Transverse colon (tissue), 4 donors: Measurements from ENCODE around the gene INAFM2.

ENCODE experiments used
- CTCF ChIP-seq, 5 experiments: fragments of 200-600 bp in 3 of 5; fragments of 450-650 bp in 2 of 5; sonication (generic) in 3 of 5; IDR thresholded peaks; 1 replicate in 2 of 5; 2 replicates in 3 of 5; pipeline ENCODE4 v1.5.1; 2016 to 2017; ENCODE audit warnings: antibody characterized with exemption in 5 of 5, inconsistent platforms in 3 of 5, mild to moderate bottlenecking in 2 of 5, moderate library complexity in 1 of 5
- EP300 ChIP-seq: sonication (generic); formaldehyde crosslinking; IDR thresholded peaks from one replicate; pipeline ENCODE4 v1.6.1; 2017; ENCODE audit warnings: antibody characterized with exemption, low read depth
- POLR2A ChIP-seq: fragments of 450-650 bp; IDR thresholded peaks from one replicate; pipeline ENCODE4 v1.6.1; 2016; ENCODE audit warnings: antibody characterized with exemption, mild to moderate bottlenecking, moderate library complexity
- POLR2AphosphoS5 ChIP-seq, 3 donors: sonication (generic); formaldehyde crosslinking; IDR thresholded peaks; one replicate each; pipeline ENCODE4 v1.6.1; 2016; ENCODE audit warnings: antibody characterized with exemption in 3 of 3

DNA sequence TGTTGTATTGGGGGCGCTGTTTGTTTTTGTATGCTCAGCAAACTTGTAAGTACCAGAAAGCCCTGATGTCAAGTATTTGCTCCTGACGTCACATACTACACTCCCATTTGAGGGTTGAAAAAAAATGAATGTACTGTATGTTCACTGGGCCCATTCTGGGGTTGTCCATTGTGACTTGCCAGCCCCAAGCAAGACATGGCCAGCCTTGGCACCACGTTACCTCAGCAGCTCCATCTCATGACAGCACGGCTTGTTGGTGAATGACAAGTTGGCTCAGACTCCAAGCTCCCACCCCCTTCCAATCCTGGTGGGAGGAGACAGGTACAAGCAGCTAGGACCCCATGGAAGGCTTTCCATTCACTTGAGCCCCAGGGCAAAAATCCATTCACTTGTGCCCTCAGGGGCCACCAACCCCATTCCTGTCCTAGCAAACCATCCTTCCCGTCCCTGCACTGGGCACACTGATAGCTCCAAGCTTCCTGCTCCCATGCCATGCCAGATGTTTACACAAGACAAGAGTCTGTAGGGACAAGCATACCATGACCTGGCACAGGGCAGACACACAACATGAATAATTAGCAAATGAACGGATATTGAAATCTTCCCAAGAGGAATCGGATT is 28.9 kb downstream of the INAFM2 start:
- TF ChIP-seq POLR2A (peak; percentile 50), CTCF (IDR thresholded peaks at IDR 0.05) (no peak), EP300 (no peak), POLR2AphosphoS5 (IDR thresholded peaks at IDR 0.05) (peak in 2 of 3 donors; percentile 30 to 77)
